Smooth muscle cell (in vitro differentiated cells): ENCODE measurements around the gene MYNN. TPM values are rescaled to one million over a fixed set of nuclear protein-coding genes. Genes with fewer than 3 reads are reported as not detected.

Experiments used
- DNase-seq: peaks from one replicate; lab custom pipeline; 2025; ENCODE audit not compliant: unreplicated experiment; lab: John Stamatoyannopoulos, UW
- H2AFZ ChIP-seq: fragments of 200-600 bp; sonication (generic); 2 replicates; pipeline ENCODE4 v1.6.0; 2016; ENCODE audit warnings: antibody characterized with exemption, low read depth, mild to moderate bottlenecking
- H3F3A ChIP-seq: fragments of 200-600 bp; sonication (generic); 2 replicates; pipeline ENCODE4 v1.6.0; 2017; ENCODE audit warnings: antibody characterized with exemption, low read depth
- H3K27ac ChIP-seq: fragments of 200-600 bp; sonication (generic); 2 replicates; pipeline ENCODE4 v1.5.1; 2016; ENCODE audit warnings: low read depth, mild to moderate bottlenecking
- H3K27me3 ChIP-seq: fragments of 200-600 bp; sonication (generic); 2 replicates; pipeline ENCODE4 v1.6.1; 2016; ENCODE audit warnings: low read depth, mild to moderate bottlenecking
- H3K36me3 ChIP-seq: fragments of 200-600 bp; sonication (generic); 2 replicates; pipeline ENCODE4 v1.5.1; 2016; ENCODE audit warnings: low read depth
- H3K4me1 ChIP-seq: fragments of 200-600 bp; sonication (generic); 2 replicates; pipeline ENCODE4 v1.5.1; 2016; ENCODE audit warnings: low read depth
- H3K4me2 ChIP-seq: fragments of 200-600 bp; sonication (generic); 2 replicates; pipeline ENCODE4 v1.6.0; 2016; ENCODE audit warnings: mild to moderate bottlenecking
- H3K4me3 ChIP-seq: fragments of 200-600 bp; sonication (generic); 2 replicates; pipeline ENCODE4 v1.5.1; 2016; ENCODE audit warnings: mild to moderate bottlenecking
- H3K79me2 ChIP-seq: fragments of 200-600 bp; sonication (generic); 2 replicates; pipeline ENCODE4 v1.6.0; 2016; ENCODE audit warnings: low read depth, mild to moderate bottlenecking
- H3K9ac ChIP-seq: fragments of 200-600 bp; sonication (generic); 2 replicates; pipeline ENCODE4 v1.6.0; 2016; ENCODE audit warnings: low read depth
- H3K9me3 ChIP-seq: fragments of 200-600 bp; sonication (generic); replicated peaks from 2 replicates; pipeline ENCODE4 v1.5.1; 2016; ENCODE audit warnings: low read depth
- H4K20me1 ChIP-seq: fragments of 200-600 bp; sonication (generic); 2 replicates; pipeline ENCODE4 v1.6.0; 2016; ENCODE audit warnings: low read depth
- CTCF ChIP-seq: fragments of 200-600 bp; sonication (generic); IDR thresholded peaks from 2 replicates; pipeline ENCODE4 v1.5.1; 2017; ENCODE audit warnings: borderline replicate concordance, mild to moderate bottlenecking, antibody characterized with exemption; ENCODE audit not compliant: insufficient read depth, poor library complexity, severe bottlenecking
- WGBS: methylation state at CpG from one replicate; pipeline ENCODE4 v1.1.7; 2016; ENCODE audit warnings: low lambda C conversion rate; 5-methylcytosine and 5-hydroxymethylcytosine counted together
- polyA plus RNA-seq: library from polyadenylated mRNA; unstranded; fragments of >200 nt; fragmentation: Nextera tagmentation; extraction: Ambion mirVana; gene quantifications from 2 replicates; pipeline ENCODE4 v1.2.1, GENCODE V29; 2016
- total RNA-seq: library from RNA; depleted of rRNA; stranded (reverse); fragments of >200 nt; gene quantifications from 2 replicates; pipeline ENCODE4 v1.2.3, GENCODE V29; 2014

MYNN gene
- total and polyA plus RNA-seq, 2 experiments from 2014 or later: 17.2 to 29.9 TPM

DNA sequence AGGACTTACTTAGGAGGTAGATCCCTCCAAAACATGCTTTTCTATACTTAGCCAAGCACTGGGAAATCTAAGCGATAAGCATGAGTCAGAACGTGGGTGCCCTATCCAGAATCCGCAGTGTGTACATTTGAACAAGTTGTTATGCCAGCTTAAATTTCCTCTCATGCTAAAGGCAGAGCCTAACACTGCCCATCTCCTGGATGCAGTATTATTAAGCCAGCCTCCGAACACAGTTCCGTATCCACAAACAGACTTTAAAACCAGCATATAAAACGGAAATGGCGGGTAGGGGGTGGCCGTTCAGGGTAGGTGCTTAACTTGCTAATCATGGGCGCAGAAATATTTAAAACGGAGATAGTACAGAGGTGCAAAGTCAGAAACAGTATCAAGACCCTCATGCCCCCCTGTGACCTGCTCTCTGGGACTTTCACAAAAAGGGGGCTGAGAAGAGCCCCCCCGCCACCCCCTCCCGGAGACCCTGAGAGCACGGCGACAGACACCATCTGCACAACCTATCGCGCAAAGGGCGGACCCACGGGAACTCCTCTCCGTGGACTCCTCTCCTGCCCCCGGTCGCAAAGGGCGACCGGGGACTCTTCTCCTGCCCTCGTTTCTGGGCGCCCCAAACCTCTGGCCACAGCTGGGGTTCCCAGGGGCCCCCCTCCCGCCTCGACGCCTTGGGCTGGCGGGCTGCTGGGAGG, 38.6 kb downstream of the MYNN start:
- no peaks in the 10 kb centered on the region for H4K20me1 ChIP-seq
- no peaks in the 10 kb centered on the region for H3K79me2 ChIP-seq
- peak overlapping the region; percentile 61 for H3K4me3 ChIP-seq
- H3F3A ChIP-seq: no peaks in the 10 kb centered on the region
- no peak for DNase-seq
- H3K36me3 ChIP-seq: no peaks in the 10 kb centered on the region
- H3K4me2 ChIP-seq: peak overlapping the region; percentile 85
- peak overlapping the region; percentile 81 for H2AFZ ChIP-seq
- peak overlapping the region; percentile 51 for H3K27ac ChIP-seq
- 23% methylated on average over 28 of the region's 29 CpGs for WGBS
- H3K4me1 ChIP-seq: peaks cover 6% of the 10 kb centered on the region
- TF ChIP-seq CTCF: no peak
- peak overlapping the region; percentile 58 for H3K9ac ChIP-seq
- H3K9me3 ChIP-seq: peaks cover 11% of the 10 kb centered on the region
- H3K27me3 ChIP-seq: no peaks in the 10 kb centered on the region

DNA sequence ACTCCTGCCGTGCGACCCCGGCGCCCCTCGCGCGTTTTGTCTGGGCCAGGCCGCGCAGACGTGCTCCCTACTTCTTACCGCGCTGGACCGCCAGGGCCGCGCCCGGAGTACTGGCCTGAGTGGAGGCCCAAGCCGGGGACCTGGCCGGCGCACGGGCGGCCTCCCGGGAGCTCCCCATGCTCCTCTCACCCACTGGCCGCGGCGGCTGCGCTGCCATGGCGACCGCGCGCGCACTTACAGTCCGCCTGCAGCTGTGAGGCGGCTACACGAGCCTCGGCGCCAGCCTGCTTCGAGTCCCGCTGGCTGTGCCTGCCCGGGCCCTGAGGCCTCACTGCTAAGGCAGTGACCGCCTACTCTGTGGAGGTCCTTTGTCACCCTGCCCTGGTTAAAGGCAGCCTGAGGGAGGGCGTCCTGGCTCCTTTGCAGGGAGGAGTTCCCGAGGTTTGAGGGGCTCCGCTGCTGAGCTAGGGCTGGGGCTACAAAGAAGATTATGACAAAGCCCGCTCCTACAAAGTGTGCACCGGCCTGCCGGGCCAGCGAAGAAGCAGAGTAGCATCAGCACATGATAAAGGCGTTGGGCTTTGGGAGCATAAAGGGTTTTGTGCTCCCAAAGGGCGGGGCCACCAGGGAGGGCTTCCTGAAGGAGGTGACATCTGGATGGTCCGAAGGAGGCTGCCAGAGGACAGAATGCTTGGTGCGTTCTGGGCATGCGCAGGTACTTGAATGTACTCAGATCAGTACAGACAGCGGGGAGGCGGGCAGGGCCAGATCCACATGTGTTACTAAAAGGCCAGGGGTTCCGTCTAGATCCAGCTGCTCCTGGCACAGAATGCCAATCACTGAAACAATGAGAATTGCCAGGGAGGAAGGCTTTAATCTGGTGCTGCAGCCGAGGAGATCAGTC, 39.4 kb downstream of the MYNN start, which contains the start of the genes LRRC34 and LRRIQ4:
Gene LRRC34, minus strand, starts transcription at position 573 of the 904 bp plus-strand sequence. Its CDS starts 356 bp downstream, at position 217.
Gene LRRIQ4, plus strand, starts transcription at position 539 of the 904 bp plus-strand sequence. CDS start 9,052 bp downstream, outside the sequence.
- Histone ChIP-seq H3K9ac (peak within 1 kb of the TSS; percentile 58), H2AFZ (peak within 1 kb of the TSS; percentile 81), H3K27ac (peak within 1 kb of the TSS; percentile 51), H3K4me1 (peaks cover 6% of the 10 kb centered on the region), H3K4me2 (peak within 1 kb of the TSS; percentile 85), H4K20me1 (no peaks in the 10 kb centered on the region), H3K9me3 (peaks cover 11% of the 10 kb centered on the region), H3K4me3 (peak within 1 kb of the TSS; percentile 61), H3F3A (no peaks in the 10 kb centered on the region), H3K36me3 (no peaks in the 10 kb centered on the region), H3K27me3 (no peaks in the 10 kb centered on the region), H3K79me2 (no peaks in the 10 kb centered on the region)
- no peak for TF ChIP-seq CTCF
- peak; percentile 24 for DNase-seq
- 24% methylated on average over 45 of the region's 56 CpGs for WGBS

GRCh38 chr3:169813278-169813677, 40.1 kb downstream of the MYNN start:
- H3K4me1 ChIP-seq: peaks cover 6% of the 10 kb centered on the region
- no peak overlapping the region for H3K9ac ChIP-seq
- DNase-seq: no peak
- H3K27me3 ChIP-seq: no peaks in the 10 kb centered on the region
- no peak for TF ChIP-seq CTCF
- 74% methylated on average over 8 of the region's 8 CpGs for WGBS
- H3K9me3 ChIP-seq: peaks cover 11% of the 10 kb centered on the region
- no peaks in the 10 kb centered on the region for H3K79me2 ChIP-seq
- H2AFZ ChIP-seq: peak overlapping the region; percentile 81
- no peaks in the 10 kb centered on the region for H3F3A ChIP-seq
- H3K4me2 ChIP-seq: peak overlapping the region; percentile 85
- peak overlapping the region; percentile 51 for H3K27ac ChIP-seq
- peak overlapping the region; percentile 61 for H3K4me3 ChIP-seq
- no peaks in the 10 kb centered on the region for H4K20me1 ChIP-seq
- no peaks in the 10 kb centered on the region for H3K36me3 ChIP-seq
